Neural cell (in vitro differentiated cells): ENCODE data around the gene STAU1.

Experiments
- EP300 ChIP-seq: fragments of 450-650 bp; conservative IDR thresholded peaks from 2 replicates; pipeline ENCODE4 v1.6.1; 2014; ENCODE audit warnings: antibody characterized with exemption, mild to moderate bottlenecking, moderate library complexity; ENCODE audit not compliant: poor library complexity, severe bottlenecking
- EZH2 ChIP-seq: fragments of 200-600, 300-800 bp; shearing (Covaris generic), sonication (generic); IDR thresholded peaks from 2 replicates; pipeline ENCODE4 v1.6.1; 2014; ENCODE audit warnings: antibody characterized with exemption, low read length, borderline replicate concordance, mild to moderate bottlenecking; ENCODE audit not compliant: insufficient read depth, poor library complexity, severe bottlenecking
- POLR2AphosphoS5 ChIP-seq: IDR thresholded peaks from 2 replicates; pipeline ENCODE4 v1.6.1; 2012
- RAD21 ChIP-seq: fragments of 450-650 bp; conservative IDR thresholded peaks from 2 replicates; pipeline ENCODE4 v1.6.1; 2014; ENCODE audit warnings: antibody characterized with exemption, mild to moderate bottlenecking, moderate library complexity
- SMC3 ChIP-seq: fragments of 450-650 bp; conservative IDR thresholded peaks from 2 replicates; pipeline ENCODE4 v1.6.1; 2014; ENCODE audit warnings: antibody characterized with exemption, mild to moderate bottlenecking, moderate library complexity; ENCODE audit not compliant: poor library complexity
- TF ChIP-seq, protein P1 (sequence below): IDR thresholded peaks from 2 replicates; pipeline ENCODE4 v1.6.1; 2012; ENCODE audit warnings: borderline replicate concordance
- TF ChIP-seq, protein P2 (sequence below): fragments of 450-650 bp; IDR thresholded peaks from 2 replicates; pipeline ENCODE4 v1.5.1; 2014; ENCODE audit warnings: antibody characterized with exemption, mild to moderate bottlenecking, moderate library complexity; ENCODE audit not compliant: poor library complexity, severe bottlenecking

DNA sequence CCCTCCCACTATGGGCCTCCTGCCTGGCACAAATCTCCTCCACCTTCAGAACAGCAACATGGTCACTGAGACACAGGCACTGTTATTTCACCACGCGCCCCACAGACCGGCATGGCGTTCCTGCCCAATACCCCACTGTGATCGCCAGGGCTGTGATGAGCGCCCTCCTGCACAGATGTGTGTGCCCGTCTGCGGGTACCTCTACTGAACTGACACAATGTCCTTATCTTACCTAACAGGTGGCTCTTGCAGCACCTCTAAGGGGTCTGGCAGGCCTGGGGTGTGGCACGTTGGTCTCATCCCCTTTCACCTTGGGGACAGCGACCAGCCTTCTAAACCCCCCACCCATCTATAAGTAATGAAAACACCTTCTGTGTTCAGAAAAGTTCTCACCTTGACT is 64.2 kb downstream of the STAU1 start:
- TF ChIP-seq, protein P1, sequence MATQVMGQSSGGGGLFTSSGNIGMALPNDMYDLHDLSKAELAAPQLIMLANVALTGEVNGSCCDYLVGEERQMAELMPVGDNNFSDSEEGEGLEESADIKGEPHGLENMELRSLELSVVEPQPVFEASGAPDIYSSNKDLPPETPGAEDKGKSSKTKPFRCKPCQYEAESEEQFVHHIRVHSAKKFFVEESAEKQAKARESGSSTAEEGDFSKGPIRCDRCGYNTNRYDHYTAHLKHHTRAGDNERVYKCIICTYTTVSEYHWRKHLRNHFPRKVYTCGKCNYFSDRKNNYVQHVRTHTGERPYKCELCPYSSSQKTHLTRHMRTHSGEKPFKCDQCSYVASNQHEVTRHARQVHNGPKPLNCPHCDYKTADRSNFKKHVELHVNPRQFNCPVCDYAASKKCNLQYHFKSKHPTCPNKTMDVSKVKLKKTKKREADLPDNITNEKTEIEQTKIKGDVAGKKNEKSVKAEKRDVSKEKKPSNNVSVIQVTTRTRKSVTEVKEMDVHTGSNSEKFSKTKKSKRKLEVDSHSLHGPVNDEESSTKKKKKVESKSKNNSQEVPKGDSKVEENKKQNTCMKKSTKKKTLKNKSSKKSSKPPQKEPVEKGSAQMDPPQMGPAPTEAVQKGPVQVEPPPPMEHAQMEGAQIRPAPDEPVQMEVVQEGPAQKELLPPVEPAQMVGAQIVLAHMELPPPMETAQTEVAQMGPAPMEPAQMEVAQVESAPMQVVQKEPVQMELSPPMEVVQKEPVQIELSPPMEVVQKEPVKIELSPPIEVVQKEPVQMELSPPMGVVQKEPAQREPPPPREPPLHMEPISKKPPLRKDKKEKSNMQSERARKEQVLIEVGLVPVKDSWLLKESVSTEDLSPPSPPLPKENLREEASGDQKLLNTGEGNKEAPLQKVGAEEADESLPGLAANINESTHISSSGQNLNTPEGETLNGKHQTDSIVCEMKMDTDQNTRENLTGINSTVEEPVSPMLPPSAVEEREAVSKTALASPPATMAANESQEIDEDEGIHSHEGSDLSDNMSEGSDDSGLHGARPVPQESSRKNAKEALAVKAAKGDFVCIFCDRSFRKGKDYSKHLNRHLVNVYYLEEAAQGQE = no peak
- no peak for TF ChIP-seq RAD21
- no peak for TF ChIP-seq EZH2
- TF ChIP-seq, protein P2, sequence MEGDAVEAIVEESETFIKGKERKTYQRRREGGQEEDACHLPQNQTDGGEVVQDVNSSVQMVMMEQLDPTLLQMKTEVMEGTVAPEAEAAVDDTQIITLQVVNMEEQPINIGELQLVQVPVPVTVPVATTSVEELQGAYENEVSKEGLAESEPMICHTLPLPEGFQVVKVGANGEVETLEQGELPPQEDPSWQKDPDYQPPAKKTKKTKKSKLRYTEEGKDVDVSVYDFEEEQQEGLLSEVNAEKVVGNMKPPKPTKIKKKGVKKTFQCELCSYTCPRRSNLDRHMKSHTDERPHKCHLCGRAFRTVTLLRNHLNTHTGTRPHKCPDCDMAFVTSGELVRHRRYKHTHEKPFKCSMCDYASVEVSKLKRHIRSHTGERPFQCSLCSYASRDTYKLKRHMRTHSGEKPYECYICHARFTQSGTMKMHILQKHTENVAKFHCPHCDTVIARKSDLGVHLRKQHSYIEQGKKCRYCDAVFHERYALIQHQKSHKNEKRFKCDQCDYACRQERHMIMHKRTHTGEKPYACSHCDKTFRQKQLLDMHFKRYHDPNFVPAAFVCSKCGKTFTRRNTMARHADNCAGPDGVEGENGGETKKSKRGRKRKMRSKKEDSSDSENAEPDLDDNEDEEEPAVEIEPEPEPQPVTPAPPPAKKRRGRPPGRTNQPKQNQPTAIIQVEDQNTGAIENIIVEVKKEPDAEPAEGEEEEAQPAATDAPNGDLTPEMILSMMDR = no peak
- TF ChIP-seq POLR2AphosphoS5 = no peak
- no peak for TF ChIP-seq EP300
- no peak for TF ChIP-seq SMC3
